Measurements from ENCODE around the gene NANOG. TPM values are rescaled to one million over a fixed set of nuclear protein-coding genes. Genes with fewer than 3 reads are reported as not detected.
"Not testable (repeated sequence)": the region's sequence is repeated elsewhere in the genome, so short reads cannot be mapped to it uniquely, and the experiment has no call there.

The NANOG gene
- total RNA-seq, 4 donors from 2014 or later, result 0.16 to 1.5 TPM; not detected in 2

GRCh38 chr12:7793211-7793610 is 4.0 kb downstream of the NANOG start:
- TF ChIP-seq CTCF (IDR thresholded peaks at IDR 0.05), result no peak
- no peak for TF ChIP-seq POLR2AphosphoS5 (IDR thresholded peaks at IDR 0.05)
- no peak for TF ChIP-seq POLR2A (IDR thresholded peaks at IDR 0.05)
- TF ChIP-seq EP300 (IDR thresholded peaks at IDR 0.05), result no peak
- H3K4me1 ChIP-seq, result no peaks in the 10 kb centered on the region
- H3K36me3 ChIP-seq, result no peaks in the 10 kb centered on the region
- no peaks in the 10 kb centered on the region for H3K9me3 ChIP-seq
- H3K27me3 ChIP-seq, result no peaks in the 10 kb centered on the region
- no peak overlapping the region for H3K4me3 ChIP-seq
- no peak overlapping the region for H3K27ac ChIP-seq
- WGBS, result 75% methylated on average over 3 of the region's 3 CpGs
- no peak for DNase-seq (ENCODE audit: low spot score in 2 of 2)

- not testable (repeated sequence) for H3K4me1 ChIP-seq; H3K27ac ChIP-seq; H3K27me3 ChIP-seq; H3K9me3 ChIP-seq; H3K4me3 ChIP-seq; H3K36me3 ChIP-seq; DNase-seq (ENCODE audit: low spot score in 2 of 2)
- 95% methylated on average over 7 of the region's 7 CpGs for WGBS
Measured at GRCh38 chr12:7797269-7797668, 8.1 kb downstream of the NANOG start.

- Histone ChIP-seq H3K4me1 (no peaks in the 10 kb centered on the region), H3K27ac (no peak overlapping the region), H3K36me3 (no peaks in the 10 kb centered on the region), H3K9me3 (no peaks in the 10 kb centered on the region), H3K27me3 (no peaks in the 10 kb centered on the region), H3K4me3 (no peak overlapping the region)
- TF ChIP-seq EP300 (IDR thresholded peaks at IDR 0.05) (no peak), CTCF (IDR thresholded peaks at IDR 0.05) (no peak), POLR2AphosphoS5 (IDR thresholded peaks at IDR 0.05) (no peak), POLR2A (IDR thresholded peaks at IDR 0.05) (no peak)
- no peak for DNase-seq (ENCODE audit: low spot score in 2 of 2)
- WGBS, result 84% methylated on average over 12 of the region's 12 CpGs
Measured at GRCh38 chr12:7797698-7798398, 8.6 kb downstream of the NANOG start.

- not testable (repeated sequence) for H3K4me3 ChIP-seq; H3K9me3 ChIP-seq; DNase-seq (ENCODE audit: low spot score in 2 of 2); H3K4me1 ChIP-seq; H3K27ac ChIP-seq; H3K36me3 ChIP-seq; H3K27me3 ChIP-seq
- WGBS, result 48% methylated on average over 4 of the region's 4 CpGs
Measured at GRCh38 chr12:7798750-7799308, 9.6 kb downstream of the NANOG start.

GRCh38 chr12:7801460-7801859 is 12.3 kb downstream of the NANOG start:
- no peak for TF ChIP-seq CTCF (IDR thresholded peaks at IDR 0.05)
- no peak for TF ChIP-seq POLR2A (IDR thresholded peaks at IDR 0.05)
- TF ChIP-seq EP300 (IDR thresholded peaks at IDR 0.05), result no peak
- no peak for TF ChIP-seq POLR2AphosphoS5 (IDR thresholded peaks at IDR 0.05)
- 56% methylated on average over 4 of the region's 4 CpGs for WGBS

GRCh38 chr12:7806319-7806718 is 17.1 kb downstream of the NANOG start:
- not testable (repeated sequence) for H3K27me3 ChIP-seq; DNase-seq (ENCODE audit: low spot score in 2 of 2); H3K4me3 ChIP-seq; H3K9me3 ChIP-seq; H3K27ac ChIP-seq; H3K36me3 ChIP-seq; H3K4me1 ChIP-seq
- WGBS, result 75% methylated on average over 6 of the region's 6 CpGs

More at GRCh38 chr12:7801460-7801859, 12.3 kb downstream of the NANOG start:
- Histone ChIP-seq H3K4me1 (no peaks in the 10 kb centered on the region), H3K4me3 (no peak overlapping the region), H3K27ac (no peak overlapping the region), H3K27me3 (no peaks in the 10 kb centered on the region), H3K36me3 (no peaks in the 10 kb centered on the region), H3K9me3 (no peaks in the 10 kb centered on the region)
- no peak for DNase-seq (ENCODE audit: low spot score in 2 of 2)

All from suprapubic skin (tissue), 4 donors.